Mucosa of stomach (tissue), 1 donor: Measurements from ENCODE around the gene MEGF6.

Source experiments
- H3K27me3 ChIP-seq: one replicate; pipeline ENCODE4 v1.7.0; 2013; ENCODE audit warnings: mild to moderate bottlenecking, low read length; ENCODE audit not compliant: control insufficient read depth, insufficient read depth
- H3K36me3 ChIP-seq: one replicate; pipeline ENCODE4 v1.7.0; 2013; ENCODE audit warnings: low read length; ENCODE audit not compliant: control insufficient read depth, insufficient read depth
- H3K4me1 ChIP-seq: one replicate; pipeline ENCODE4 v1.7.0; 2013; ENCODE audit warnings: mild to moderate bottlenecking, low read length; ENCODE audit not compliant: control insufficient read depth, insufficient read depth
- H3K4me3 ChIP-seq: one replicate; pipeline ENCODE4 v1.7.0; 2013; ENCODE audit warnings: low read length
- H3K9ac ChIP-seq: one replicate; pipeline ENCODE4 v1.7.0; 2013; ENCODE audit warnings: mild to moderate bottlenecking, low read length, moderate library complexity
- H3K9me3 ChIP-seq: one replicate; pipeline ENCODE4 v1.7.0; 2013; ENCODE audit warnings: mild to moderate bottlenecking, low read length, moderate library complexity; ENCODE audit not compliant: control insufficient read depth
- donor health status: Pancreatic carcinoma.

MEGF6 gene

GRCh38 chr1:3515272-3515671, 96.0 kb downstream of the MEGF6 start:
- Histone ChIP-seq H3K4me1 (no peaks in the 10 kb centered on the region), H3K9me3 (no peaks in the 10 kb centered on the region), H3K9ac (no peak overlapping the region), H3K4me3 (no peak overlapping the region), H3K36me3 (no peaks in the 10 kb centered on the region), H3K27me3 (no peaks in the 10 kb centered on the region)

- Histone ChIP-seq H3K4me3 (no peak overlapping the region), H3K9me3 (no peaks in the 10 kb centered on the region), H3K36me3 (no peaks in the 10 kb centered on the region), H3K9ac (no peak overlapping the region), H3K27me3 (no peaks in the 10 kb centered on the region), H3K4me1 (no peaks in the 10 kb centered on the region)
These were observed 96.9 kb downstream of the MEGF6 start for GRCh38 chr1:3514404-3514803.

GRCh38 chr1:3511856-3512255, 99.5 kb downstream of the MEGF6 start:
- no peaks in the 10 kb centered on the region for H3K4me1 ChIP-seq
- no peaks in the 10 kb centered on the region for H3K9me3 ChIP-seq
- H3K9ac ChIP-seq: no peak overlapping the region
- H3K36me3 ChIP-seq: no peaks in the 10 kb centered on the region
- H3K27me3 ChIP-seq: no peaks in the 10 kb centered on the region
- no peak overlapping the region for H3K4me3 ChIP-seq

- H3K9me3 ChIP-seq: no peaks in the 10 kb centered on the region
- no peaks in the 10 kb centered on the region for H3K27me3 ChIP-seq
- no peak overlapping the region for H3K4me3 ChIP-seq
- H3K4me1 ChIP-seq: no peaks in the 10 kb centered on the region
- no peak overlapping the region for H3K9ac ChIP-seq
- H3K36me3 ChIP-seq: no peaks in the 10 kb centered on the region
These were observed 100.0 kb downstream of the MEGF6 start for GRCh38 chr1:3511306-3511705.

- Histone ChIP-seq H3K4me3 (no peak overlapping the region), H3K36me3 (no peaks in the 10 kb centered on the region), H3K9me3 (no peaks in the 10 kb centered on the region), H3K9ac (no peak overlapping the region), H3K27me3 (no peaks in the 10 kb centered on the region), H3K4me1 (no peaks in the 10 kb centered on the region)
These were observed 100.4 kb downstream of the MEGF6 start for GRCh38 chr1:3510956-3511250.

GRCh38 chr1:3510136-3510955, 101.0 kb downstream of the MEGF6 start:
- Histone ChIP-seq H3K9me3 (no peaks in the 10 kb centered on the region), H3K27me3 (no peaks in the 10 kb centered on the region), H3K4me3 (no peak overlapping the region), H3K36me3 (no peaks in the 10 kb centered on the region), H3K4me1 (no peaks in the 10 kb centered on the region), H3K9ac (no peak overlapping the region)

GRCh38 chr1:3509721-3510120, 101.6 kb downstream of the MEGF6 start:
- H3K36me3 ChIP-seq: no peaks in the 10 kb centered on the region
- H3K4me3 ChIP-seq: no peak overlapping the region
- no peak overlapping the region for H3K9ac ChIP-seq
- H3K9me3 ChIP-seq: no peaks in the 10 kb centered on the region
- H3K27me3 ChIP-seq: no peaks in the 10 kb centered on the region
- no peaks in the 10 kb centered on the region for H3K4me1 ChIP-seq

GRCh38 chr1:3508757-3509415, 102.4 kb downstream of the MEGF6 start:
- H3K4me3 ChIP-seq: no peak overlapping the region
- no peaks in the 10 kb centered on the region for H3K27me3 ChIP-seq
- H3K36me3 ChIP-seq: no peaks in the 10 kb centered on the region
- no peak overlapping the region for H3K9ac ChIP-seq
- no peaks in the 10 kb centered on the region for H3K9me3 ChIP-seq
- no peaks in the 10 kb centered on the region for H3K4me1 ChIP-seq

- H3K4me3 ChIP-seq: no peak overlapping the region
- no peaks in the 10 kb centered on the region for H3K9me3 ChIP-seq
- no peaks in the 10 kb centered on the region for H3K27me3 ChIP-seq
- no peak overlapping the region for H3K9ac ChIP-seq
- no peaks in the 10 kb centered on the region for H3K36me3 ChIP-seq
- no peaks in the 10 kb centered on the region for H3K4me1 ChIP-seq
These were observed 103.6 kb downstream of the MEGF6 start for GRCh38 chr1:3507636-3508275.

GRCh38 chr1:3506943-3507342, 104.4 kb downstream of the MEGF6 start:
- H3K4me3 ChIP-seq: no peak overlapping the region
- no peaks in the 10 kb centered on the region for H3K27me3 ChIP-seq
- H3K36me3 ChIP-seq: no peaks in the 10 kb centered on the region
- no peak overlapping the region for H3K9ac ChIP-seq
- H3K4me1 ChIP-seq: no peaks in the 10 kb centered on the region
- H3K9me3 ChIP-seq: no peaks in the 10 kb centered on the region

GRCh38 chr1:3506041-3506440, 105.3 kb downstream of the MEGF6 start:
- Histone ChIP-seq H3K27me3 (no peaks in the 10 kb centered on the region), H3K36me3 (no peaks in the 10 kb centered on the region), H3K4me1 (no peaks in the 10 kb centered on the region), H3K9me3 (no peaks in the 10 kb centered on the region), H3K4me3 (no peak overlapping the region), H3K9ac (no peak overlapping the region)

GRCh38 chr1:3505161-3505560, 106.1 kb downstream of the MEGF6 start:
- Histone ChIP-seq H3K36me3 (no peaks in the 10 kb centered on the region), H3K4me1 (no peaks in the 10 kb centered on the region), H3K9me3 (no peaks in the 10 kb centered on the region), H3K27me3 (no peaks in the 10 kb centered on the region), H3K4me3 (no peak overlapping the region), H3K9ac (no peak overlapping the region)
